GM12878 (cell line): ENCODE measurements around the gene ESRRG.

ENCODE experiments used
- BRCA1 ChIP-seq: IDR thresholded peaks from 2 replicates; pipeline ENCODE4 v1.6.1; 2011; ENCODE audit warnings: low read depth, low read length, improper control_type of control experiment
- CBFB ChIP-seq: IDR thresholded peaks from 2 replicates; pipeline ENCODE4 v1.6.1; 2016; ENCODE audit warnings: antibody characterized with exemption, low read depth
- CREM ChIP-seq: IDR thresholded peaks from 2 replicates; pipeline ENCODE4 v1.6.1; 2014; ENCODE audit warnings: antibody characterized with exemption, low read depth
- GABPA ChIP-seq: IDR thresholded peaks from 2 replicates; pipeline ENCODE4 v1.6.1; 2014; ENCODE audit warnings: antibody characterized with exemption, low read depth, mild to moderate bottlenecking, inconsistent platforms
- POLR2A ChIP-seq: IDR thresholded peaks from 2 replicates; pipeline ENCODE4 v1.6.1; 2011; ENCODE audit warnings: low read depth, mild to moderate bottlenecking, low read length
- RBBP5 ChIP-seq: fragments of 200-600 bp; sonication (generic); conservative IDR thresholded peaks from 2 replicates; pipeline ENCODE4 v1.6.1; 2016
- RELA ChIP-seq: fragments of 450-650 bp; IDR thresholded peaks from 2 replicates; pipeline ENCODE4 v1.8.0; 2014; ENCODE audit warnings: borderline replicate concordance; ENCODE audit not compliant: partially characterized antibody
- SIN3A ChIP-seq: IDR thresholded peaks from 2 replicates; pipeline ENCODE4 v1.6.1; 2012; ENCODE audit warnings: low read depth, low read length, improper control_type of control experiment
- TF ChIP-seq, protein P1 (sequence below): fragments of 450-650 bp; formaldehyde crosslinking; IDR thresholded peaks from 2 replicates; pipeline ENCODE4 v1.5.0; 2022; ENCODE audit warnings: mild to moderate bottlenecking, missing genetic modification characterization
- TF ChIP-seq, protein P2 (sequence below): IDR thresholded peaks from 2 replicates; pipeline ENCODE4 v1.6.1; 2011; ENCODE audit warnings: low read depth, low read length, improper control_type of control experiment, borderline replicate concordance
- TF ChIP-seq, protein P3 (sequence below), 3 experiments: IDR thresholded peaks in 2 of 3; conservative IDR thresholded peaks in 1 of 3; 2 replicates each; pipeline ENCODE4 v1.5.1; 2011; ENCODE audit warnings: low read depth in 3 of 3, low read length in 3 of 3, mild to moderate bottlenecking in 3 of 3, control low read depth in 2 of 3, moderate library complexity in 2 of 3, inconsistent platforms in 1 of 3, mixed read lengths in 1 of 3; ENCODE audit not compliant: control insufficient read depth in 2 of 3, insufficient read depth in 1 of 3; ENCODE audit errors: extremely low read depth in 1 of 3

DNA sequence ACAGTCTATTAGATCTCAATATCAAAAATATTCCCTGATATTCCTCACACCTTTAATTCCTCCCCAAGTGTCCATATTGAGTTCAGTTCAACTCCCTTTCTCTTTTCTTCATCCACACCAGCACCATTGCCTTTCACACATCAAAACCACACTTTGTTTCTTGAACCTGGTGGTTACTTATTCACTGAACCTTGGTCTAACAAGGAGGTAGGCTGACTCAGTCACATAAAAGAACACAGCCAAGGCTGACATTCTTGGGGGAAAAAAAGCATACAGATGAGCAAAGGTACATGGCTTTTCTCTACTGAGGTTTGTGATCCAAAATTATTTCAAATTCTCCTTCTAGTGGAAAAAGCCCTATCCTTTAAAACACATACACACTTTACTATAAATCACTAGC, 168.3 kb downstream of the ESRRG start:
- no peak for TF ChIP-seq GABPA
- TF ChIP-seq CBFB: no peak
- no peak for TF ChIP-seq RELA
- TF ChIP-seq, protein P1, sequence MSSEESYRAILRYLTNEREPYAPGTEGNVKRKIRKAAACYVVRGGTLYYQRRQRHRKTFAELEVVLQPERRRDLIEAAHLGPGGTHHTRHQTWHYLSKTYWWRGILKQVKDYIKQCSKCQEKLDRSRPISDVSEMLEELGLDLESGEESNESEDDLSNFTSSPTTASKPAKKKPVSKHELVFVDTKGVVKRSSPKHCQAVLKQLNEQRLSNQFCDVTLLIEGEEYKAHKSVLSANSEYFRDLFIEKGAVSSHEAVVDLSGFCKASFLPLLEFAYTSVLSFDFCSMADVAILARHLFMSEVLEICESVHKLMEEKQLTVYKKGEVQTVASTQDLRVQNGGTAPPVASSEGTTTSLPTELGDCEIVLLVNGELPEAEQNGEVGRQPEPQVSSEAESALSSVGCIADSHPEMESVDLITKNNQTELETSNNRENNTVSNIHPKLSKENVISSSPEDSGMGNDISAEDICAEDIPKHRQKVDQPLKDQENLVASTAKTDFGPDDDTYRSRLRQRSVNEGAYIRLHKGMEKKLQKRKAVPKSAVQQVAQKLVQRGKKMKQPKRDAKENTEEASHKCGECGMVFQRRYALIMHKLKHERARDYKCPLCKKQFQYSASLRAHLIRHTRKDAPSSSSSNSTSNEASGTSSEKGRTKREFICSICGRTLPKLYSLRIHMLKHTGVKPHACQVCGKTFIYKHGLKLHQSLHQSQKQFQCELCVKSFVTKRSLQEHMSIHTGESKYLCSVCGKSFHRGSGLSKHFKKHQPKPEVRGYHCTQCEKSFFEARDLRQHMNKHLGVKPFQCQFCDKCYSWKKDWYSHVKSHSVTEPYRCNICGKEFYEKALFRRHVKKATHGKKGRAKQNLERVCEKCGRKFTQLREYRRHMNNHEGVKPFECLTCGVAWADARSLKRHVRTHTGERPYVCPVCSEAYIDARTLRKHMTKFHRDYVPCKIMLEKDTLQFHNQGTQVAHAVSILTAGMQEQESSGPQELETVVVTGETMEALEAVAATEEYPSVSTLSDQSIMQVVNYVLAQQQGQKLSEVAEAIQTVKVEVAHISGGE: no peak
- no peak for TF ChIP-seq POLR2A
- TF ChIP-seq, protein P2, sequence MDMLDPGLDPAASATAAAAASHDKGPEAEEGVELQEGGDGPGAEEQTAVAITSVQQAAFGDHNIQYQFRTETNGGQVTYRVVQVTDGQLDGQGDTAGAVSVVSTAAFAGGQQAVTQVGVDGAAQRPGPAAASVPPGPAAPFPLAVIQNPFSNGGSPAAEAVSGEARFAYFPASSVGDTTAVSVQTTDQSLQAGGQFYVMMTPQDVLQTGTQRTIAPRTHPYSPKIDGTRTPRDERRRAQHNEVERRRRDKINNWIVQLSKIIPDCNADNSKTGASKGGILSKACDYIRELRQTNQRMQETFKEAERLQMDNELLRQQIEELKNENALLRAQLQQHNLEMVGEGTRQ: no peak
- no peak for TF ChIP-seq BRCA1
- TF ChIP-seq, protein P3, sequence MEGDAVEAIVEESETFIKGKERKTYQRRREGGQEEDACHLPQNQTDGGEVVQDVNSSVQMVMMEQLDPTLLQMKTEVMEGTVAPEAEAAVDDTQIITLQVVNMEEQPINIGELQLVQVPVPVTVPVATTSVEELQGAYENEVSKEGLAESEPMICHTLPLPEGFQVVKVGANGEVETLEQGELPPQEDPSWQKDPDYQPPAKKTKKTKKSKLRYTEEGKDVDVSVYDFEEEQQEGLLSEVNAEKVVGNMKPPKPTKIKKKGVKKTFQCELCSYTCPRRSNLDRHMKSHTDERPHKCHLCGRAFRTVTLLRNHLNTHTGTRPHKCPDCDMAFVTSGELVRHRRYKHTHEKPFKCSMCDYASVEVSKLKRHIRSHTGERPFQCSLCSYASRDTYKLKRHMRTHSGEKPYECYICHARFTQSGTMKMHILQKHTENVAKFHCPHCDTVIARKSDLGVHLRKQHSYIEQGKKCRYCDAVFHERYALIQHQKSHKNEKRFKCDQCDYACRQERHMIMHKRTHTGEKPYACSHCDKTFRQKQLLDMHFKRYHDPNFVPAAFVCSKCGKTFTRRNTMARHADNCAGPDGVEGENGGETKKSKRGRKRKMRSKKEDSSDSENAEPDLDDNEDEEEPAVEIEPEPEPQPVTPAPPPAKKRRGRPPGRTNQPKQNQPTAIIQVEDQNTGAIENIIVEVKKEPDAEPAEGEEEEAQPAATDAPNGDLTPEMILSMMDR (IDR thresholded peaks at IDR 0.05 in 2 of 3, conservative IDR thresholded peaks at IDR 0.05 in 1 of 3; ENCODE audit: control insufficient read depth in 2 of 3, extremely low read depth in 1 of 3, insufficient read depth in 1 of 3, low read depth in 3 of 3, low read length in 3 of 3): no peak
- no peak for TF ChIP-seq RBBP5
- no peak for TF ChIP-seq CREM
- TF ChIP-seq SIN3A: no peak
